OCI-LY3 (cell line): Measurements from ENCODE around the gene STX16.

ENCODE experiments used
- CTCF ChIP-seq: fragments of 200-600, 300-600 bp; sonication (generic); IDR thresholded peaks from 2 replicates; pipeline ENCODE4 v1.5.1; 2014; ENCODE audit warnings: antibody characterized with exemption, low read length, low read depth
- EZH2phosphoT487 ChIP-seq: fragments of 200-600 bp; shearing (Covaris generic); IDR thresholded peaks from 2 replicates; pipeline ENCODE4 v1.6.1; 2018; ENCODE audit warnings: antibody characterized with exemption, mixed run types, low read depth

- TF ChIP-seq CTCF (no peak), EZH2phosphoT487 (no peak)
These were observed 40.8 kb upstream of the STX16 start for GRCh38 chr20:58610071-58610800.
